Astrocyte (in vitro differentiated cells and primary cell): ENCODE results near the gene HAPLN1.

Source experiments
- CTCF ChIP-seq: IDR thresholded peaks from 2 replicates; pipeline ENCODE4 v1.5.1; 2011; ENCODE audit warnings: low read depth, mild to moderate bottlenecking, inconsistent platforms, low read length, moderate library complexity; ENCODE audit not compliant: insufficient read depth
- EZH2 ChIP-seq: IDR thresholded peaks from 2 replicates; pipeline ENCODE4 v1.6.1; 2012; ENCODE audit warnings: mild to moderate bottlenecking, low read length, inconsistent platforms; ENCODE audit not compliant: insufficient read depth

- TF ChIP-seq CTCF, result no peak
- no peak for TF ChIP-seq EZH2
These were observed 32.4 kb downstream of the HAPLN1 start for GRCh38 chr5:83688281-83688680.
